Caco-2 (cell line): ENCODE results near the gene PSMB9. TPM values are rescaled to one million over a fixed set of nuclear protein-coding genes. Genes with fewer than 3 reads are reported as not detected.

Source experiments
- BruUV-seq: library from RNA; stranded (reverse); fragments of 400-500 nt; replicated peaks from 2 replicates; lab custom pipeline; 2021; lab: Mats Ljungman, UMichigan
- CTCF ChIA-PET: fragments of 300-600 bp; sonication (Branson Sonifier 250); formaldehyde crosslinking; loops from one replicate; lab custom pipeline; 2022; ENCODE audit warnings: antibody characterized with exemption; lab: Charles Lee
- POLR2A ChIA-PET: fragments of 300-600 bp; sonication (Branson Sonifier 250); formaldehyde crosslinking; loops from one replicate; lab custom pipeline; 2022; ENCODE audit warnings: antibody characterized with exemption; lab: Charles Lee
- DNase-seq, 2 experiments: peaks; one replicate each; pipeline versions ENCODE4 v3.0.0 to v3.0.0-alpha.2; 2020 to 2022
- H3K27me3 ChIP-seq: replicated peaks from 2 replicates; pipeline ENCODE4 v1.6.0; 2011; ENCODE audit warnings: low read length; ENCODE audit not compliant: control insufficient read depth, insufficient read depth
- H3K36me3 ChIP-seq: 2 replicates; pipeline ENCODE4 v1.5.1; 2011; ENCODE audit warnings: low read length; ENCODE audit not compliant: control insufficient read depth, insufficient read depth
- H3K4me1 ChIP-seq: fragments of 250-450 bp; sonication (Bioruptor Pico); 2 replicates; pipeline ENCODE4 v1.5.1; 2020; ENCODE audit warnings: mild to moderate bottlenecking
- H3K4me3 ChIP-seq: 2 replicates; pipeline ENCODE4 v1.5.1; 2011; ENCODE audit warnings: low read depth, mild to moderate bottlenecking, control low read depth, low read length
- H3K9me3 ChIP-seq: fragments of 250-450 bp; sonication (Bioruptor Pico); 2 replicates; pipeline ENCODE4 v1.5.1; 2020; ENCODE audit warnings: mild to moderate bottlenecking, moderate library complexity
- H3K27ac Mint-ChIP-seq: one replicate; pipeline ENCODE4 v1.8.0; 2022; ENCODE audit warnings: mixed read lengths; ENCODE audit not compliant: unreplicated experiment
- H3K27me3 Mint-ChIP-seq: one replicate; pipeline ENCODE4 v1.8.0; 2022; ENCODE audit warnings: mixed read lengths; ENCODE audit not compliant: insufficient read depth, unreplicated experiment
- H3K36me3 Mint-ChIP-seq: one replicate; pipeline ENCODE4 v1.8.0; 2022; ENCODE audit warnings: mild to moderate bottlenecking, mixed read lengths; ENCODE audit not compliant: insufficient read depth, unreplicated experiment
- H3K4me1 Mint-ChIP-seq: one replicate; pipeline ENCODE4 v1.8.0; 2022; ENCODE audit warnings: low read depth, mixed read lengths; ENCODE audit not compliant: unreplicated experiment
- H3K4me3 Mint-ChIP-seq: one replicate; pipeline ENCODE4 v1.8.0; 2022; ENCODE audit warnings: mild to moderate bottlenecking, moderate library complexity, mixed read lengths; ENCODE audit not compliant: unreplicated experiment
- H3K9me3 Mint-ChIP-seq: one replicate; pipeline ENCODE4 v1.8.0; 2022; ENCODE audit warnings: mixed read lengths; ENCODE audit not compliant: unreplicated experiment
- intact Hi-C: fragments of 100-400 bp; cut with micrococcal nuclease; formaldehyde crosslinking; loops from one replicate; pipeline ENCODE4 v1.10.0; 2022; ENCODE audit not compliant: unreplicated experiment
- total RNA-seq: library from RNA; stranded (reverse); gene quantifications from 2 replicates; pipeline ENCODE4 v1.2.3, GENCODE V29; 2022
- TF ChIP-seq, protein P1 (sequence below), 2 experiments: fragments of 200-600 bp in 1 of 2; IDR thresholded peaks; 1 replicate in 1 of 2; 2 replicates in 1 of 2; pipeline versions ENCODE4 v1.5.1 to v1.8.0; 2011 to 2022; ENCODE audit warnings: antibody characterized with exemption in 1 of 2, control low read depth in 1 of 2, inconsistent platforms in 1 of 2, low read depth in 1 of 2, low read length in 1 of 2, mild to moderate bottlenecking in 1 of 2, moderate library complexity in 1 of 2; ENCODE audit not compliant: insufficient read depth in 1 of 2, severe bottlenecking in 1 of 2, unreplicated experiment in 1 of 2

The PSMB9 gene
- total RNA-seq, 1 experiment from 2014 or later = 1.3 TPM

DNA sequence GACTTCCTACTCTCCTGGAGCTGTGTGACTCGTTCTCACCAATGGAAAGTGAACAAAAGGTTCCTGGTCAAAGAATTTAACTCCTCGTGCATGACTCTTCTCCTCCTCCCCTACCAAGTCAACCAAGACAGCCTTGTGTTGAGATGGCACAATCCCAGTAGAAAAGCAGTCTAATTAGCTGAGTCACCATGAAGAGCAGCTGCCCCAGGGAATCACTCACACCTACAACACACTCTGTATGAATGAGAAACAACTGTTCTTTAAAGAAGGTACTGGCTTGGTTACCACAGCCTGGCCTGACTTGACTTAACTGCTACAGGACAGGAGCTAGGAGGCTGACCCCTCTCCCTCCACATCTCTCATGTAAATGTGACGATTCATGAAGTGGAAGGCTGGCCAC, 34.3 kb upstream of the PSMB9 start:
- no peaks in the 10 kb centered on the region for H3K9me3 Mint-ChIP-seq
- TF ChIP-seq, protein P1, sequence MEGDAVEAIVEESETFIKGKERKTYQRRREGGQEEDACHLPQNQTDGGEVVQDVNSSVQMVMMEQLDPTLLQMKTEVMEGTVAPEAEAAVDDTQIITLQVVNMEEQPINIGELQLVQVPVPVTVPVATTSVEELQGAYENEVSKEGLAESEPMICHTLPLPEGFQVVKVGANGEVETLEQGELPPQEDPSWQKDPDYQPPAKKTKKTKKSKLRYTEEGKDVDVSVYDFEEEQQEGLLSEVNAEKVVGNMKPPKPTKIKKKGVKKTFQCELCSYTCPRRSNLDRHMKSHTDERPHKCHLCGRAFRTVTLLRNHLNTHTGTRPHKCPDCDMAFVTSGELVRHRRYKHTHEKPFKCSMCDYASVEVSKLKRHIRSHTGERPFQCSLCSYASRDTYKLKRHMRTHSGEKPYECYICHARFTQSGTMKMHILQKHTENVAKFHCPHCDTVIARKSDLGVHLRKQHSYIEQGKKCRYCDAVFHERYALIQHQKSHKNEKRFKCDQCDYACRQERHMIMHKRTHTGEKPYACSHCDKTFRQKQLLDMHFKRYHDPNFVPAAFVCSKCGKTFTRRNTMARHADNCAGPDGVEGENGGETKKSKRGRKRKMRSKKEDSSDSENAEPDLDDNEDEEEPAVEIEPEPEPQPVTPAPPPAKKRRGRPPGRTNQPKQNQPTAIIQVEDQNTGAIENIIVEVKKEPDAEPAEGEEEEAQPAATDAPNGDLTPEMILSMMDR (IDR thresholded peaks at IDR 0.05; ENCODE audit: insufficient read depth in 1 of 2, low read depth in 1 of 2, low read length in 1 of 2, severe bottlenecking in 1 of 2, unreplicated experiment in 1 of 2) = no peak
- no peaks in the 10 kb centered on the region for H3K36me3 Mint-ChIP-seq
- Histone ChIP-seq H3K4me3 (no peak overlapping the region), H3K27me3 (no peaks in the 10 kb centered on the region), H3K9me3 (no peaks in the 10 kb centered on the region), H3K36me3 (no peaks in the 10 kb centered on the region), H3K4me1 (peaks cover 13% of the 10 kb centered on the region; the same call in 1 of the 2 replicates)
- no peaks in the 10 kb centered on the region for H3K4me1 Mint-ChIP-seq
- ChIA-PET POLR2A (no interaction called here), CTCF (no interaction called here)
- H3K4me3 Mint-ChIP-seq = no peak overlapping the region
- DNase-seq = no peak
- no TSS peak for BruUV-seq
- no peak overlapping the region for H3K27ac Mint-ChIP-seq
- intact Hi-C loops = no loop called here
- peaks cover 8% of the 10 kb centered on the region for H3K27me3 Mint-ChIP-seq

- Mint-ChIP-seq H3K27ac (no peak overlapping the region), H3K36me3 (no peaks in the 10 kb centered on the region), H3K4me3 (no peak overlapping the region), H3K27me3 (peaks cover 3% of the 10 kb centered on the region), H3K4me1 (no peaks in the 10 kb centered on the region), H3K9me3 (no peaks in the 10 kb centered on the region)
- Histone ChIP-seq H3K4me1 (no peaks in the 10 kb centered on the region), H3K9me3 (no peaks in the 10 kb centered on the region), H3K36me3 (no peaks in the 10 kb centered on the region), H3K4me3 (no peak overlapping the region), H3K27me3 (no peaks in the 10 kb centered on the region; the same call in 1 of the 2 replicates)
- ChIA-PET POLR2A (no interaction called here), CTCF (interaction anchor here (0.6 to 1.6 kb wide), 7 partner anchors 12 to 122 kb away, joined by 3 to 40 read pairs (median 5); partner anchors contain the start of genes PSMB9, TAP1 and TAP2)
- no TSS peak for BruUV-seq
- intact Hi-C loops = loop anchor here (1.0 kb wide), 1 partner anchor 42 kb away; no protein-coding TSS in a partner anchor
- TF ChIP-seq, protein P1 (IDR thresholded peaks at IDR 0.05; ENCODE audit: insufficient read depth in 1 of 2, low read depth in 1 of 2, low read length in 1 of 2, severe bottlenecking in 1 of 2, unreplicated experiment in 1 of 2) = peak; percentile 46 to 59
- peak in 1 of 2 experiments; percentile 19 for DNase-seq
Observed at GRCh38 chr6:32825966-32826365, 28.0 kb upstream of the PSMB9 start.

GRCh38 chr6:32827025-32827424, 27.0 kb upstream of the PSMB9 start:
- ChIA-PET CTCF (interaction anchor here (1.6 to 1.8 kb wide), 3 partner anchors 11 to 41 kb away, joined by 4 to 7 read pairs (median 7); partner anchors contain the start of gene TAP2), POLR2A (no interaction called here)
- Histone ChIP-seq H3K9me3 (no peaks in the 10 kb centered on the region), H3K27me3 (no peaks in the 10 kb centered on the region; the same call in 1 of the 2 replicates), H3K4me3 (no peak overlapping the region), H3K4me1 (no peaks in the 10 kb centered on the region), H3K36me3 (no peaks in the 10 kb centered on the region)
- Mint-ChIP-seq H3K4me1 (no peaks in the 10 kb centered on the region), H3K9me3 (no peaks in the 10 kb centered on the region), H3K27ac (no peak overlapping the region), H3K36me3 (no peaks in the 10 kb centered on the region), H3K27me3 (peaks cover 3% of the 10 kb centered on the region), H3K4me3 (no peak overlapping the region)
- intact Hi-C loops = no loop called here
- TF ChIP-seq, protein P1 (IDR thresholded peaks at IDR 0.05; ENCODE audit: insufficient read depth in 1 of 2, low read depth in 1 of 2, low read length in 1 of 2, severe bottlenecking in 1 of 2, unreplicated experiment in 1 of 2) = no peak
- DNase-seq = no peak
- no TSS peak for BruUV-seq
